PC-9 (cell line): ENCODE measurements around the gene YWHAH.

Experiments
- EZH2 ChIP-seq: fragments of 200-600 bp; sonication (generic); IDR thresholded peaks from 2 replicates; pipeline ENCODE4 v1.8.0; 2017; ENCODE audit warnings: antibody characterized with exemption, low read depth
- TF ChIP-seq, protein P1 (sequence below): fragments of 200-600 bp; sonication (generic); conservative IDR thresholded peaks from 2 replicates; pipeline ENCODE4 v1.6.1; 2017; ENCODE audit warnings: mixed run types, antibody characterized with exemption, mild to moderate bottlenecking, moderate library complexity

- TF ChIP-seq EZH2 = no peak
- TF ChIP-seq, protein P1, sequence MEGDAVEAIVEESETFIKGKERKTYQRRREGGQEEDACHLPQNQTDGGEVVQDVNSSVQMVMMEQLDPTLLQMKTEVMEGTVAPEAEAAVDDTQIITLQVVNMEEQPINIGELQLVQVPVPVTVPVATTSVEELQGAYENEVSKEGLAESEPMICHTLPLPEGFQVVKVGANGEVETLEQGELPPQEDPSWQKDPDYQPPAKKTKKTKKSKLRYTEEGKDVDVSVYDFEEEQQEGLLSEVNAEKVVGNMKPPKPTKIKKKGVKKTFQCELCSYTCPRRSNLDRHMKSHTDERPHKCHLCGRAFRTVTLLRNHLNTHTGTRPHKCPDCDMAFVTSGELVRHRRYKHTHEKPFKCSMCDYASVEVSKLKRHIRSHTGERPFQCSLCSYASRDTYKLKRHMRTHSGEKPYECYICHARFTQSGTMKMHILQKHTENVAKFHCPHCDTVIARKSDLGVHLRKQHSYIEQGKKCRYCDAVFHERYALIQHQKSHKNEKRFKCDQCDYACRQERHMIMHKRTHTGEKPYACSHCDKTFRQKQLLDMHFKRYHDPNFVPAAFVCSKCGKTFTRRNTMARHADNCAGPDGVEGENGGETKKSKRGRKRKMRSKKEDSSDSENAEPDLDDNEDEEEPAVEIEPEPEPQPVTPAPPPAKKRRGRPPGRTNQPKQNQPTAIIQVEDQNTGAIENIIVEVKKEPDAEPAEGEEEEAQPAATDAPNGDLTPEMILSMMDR = no peak
Observed at GRCh38 chr22:31960767-31961166, 16.4 kb downstream of the YWHAH start.
